DMS153 treated with DMSO at 0.1 percent for 48 hours (cell line): ENCODE results near the gene P2RY6.

Experiments used
- DNase-seq: peaks from one replicate; lab custom pipeline; 2025; ENCODE audit not compliant: unreplicated experiment; lab: John Stamatoyannopoulos, UW

Gene P2RY6

DNA sequence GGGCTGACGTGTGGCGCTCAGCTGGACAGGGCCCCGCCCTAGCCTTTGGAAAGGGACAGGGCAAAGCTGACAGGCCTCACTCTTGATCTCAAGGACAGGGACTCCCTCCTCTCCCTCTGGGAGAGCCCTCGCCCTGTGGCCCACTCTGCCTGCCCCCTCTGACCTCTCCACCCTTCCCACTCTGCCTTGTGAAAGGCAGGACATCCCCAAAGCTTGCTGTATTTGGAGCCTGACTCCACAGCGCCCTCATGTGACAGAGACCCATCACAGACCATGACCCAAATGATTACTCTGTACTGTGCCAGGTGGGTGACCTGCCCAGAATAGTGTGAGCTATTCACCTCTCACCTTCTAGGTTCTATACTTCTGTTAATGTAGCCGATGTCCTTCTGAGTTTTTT lies 35.3 kb upstream of the P2RY6 start:
- no peak for DNase-seq

DNA sequence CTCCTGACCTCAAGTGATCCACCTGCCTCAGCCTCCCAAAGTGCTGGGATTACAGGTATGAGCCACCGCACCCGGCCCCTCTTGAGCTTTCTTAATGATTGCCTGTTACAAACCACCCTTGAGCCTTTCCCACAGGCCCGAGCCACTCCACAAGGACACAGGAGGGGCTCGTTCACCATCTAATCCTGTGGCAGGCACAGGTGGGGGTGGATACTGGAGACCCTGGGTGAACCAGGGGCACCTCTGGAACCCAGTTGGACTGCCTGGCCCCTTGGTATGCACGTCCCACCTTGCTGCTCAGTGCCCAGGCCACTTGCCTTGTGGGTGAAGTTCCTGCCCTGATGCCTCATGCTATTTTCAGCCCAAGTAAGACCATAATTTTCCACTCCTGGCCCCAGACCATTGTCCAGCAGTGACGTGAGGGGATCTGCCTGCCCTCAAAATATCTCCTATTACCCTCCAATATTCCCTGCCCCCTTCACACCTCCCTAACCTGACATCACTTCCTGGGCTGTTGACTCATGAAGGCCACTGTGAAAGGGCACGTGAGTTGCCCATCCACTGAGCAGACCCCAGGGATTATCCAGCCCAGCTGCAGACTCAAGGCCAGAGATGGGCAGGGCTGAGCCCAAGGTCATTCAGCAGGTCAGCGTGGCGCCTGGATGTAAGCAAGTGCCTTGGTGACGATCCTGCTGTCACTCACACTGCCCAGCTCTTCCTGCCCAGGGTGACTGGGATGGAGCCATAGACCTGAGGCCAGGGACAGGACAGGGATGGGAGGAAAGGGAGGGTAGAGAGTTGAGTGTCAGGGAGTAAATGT lies 34.5 kb upstream of the P2RY6 start:
- no peak for DNase-seq

DNA sequence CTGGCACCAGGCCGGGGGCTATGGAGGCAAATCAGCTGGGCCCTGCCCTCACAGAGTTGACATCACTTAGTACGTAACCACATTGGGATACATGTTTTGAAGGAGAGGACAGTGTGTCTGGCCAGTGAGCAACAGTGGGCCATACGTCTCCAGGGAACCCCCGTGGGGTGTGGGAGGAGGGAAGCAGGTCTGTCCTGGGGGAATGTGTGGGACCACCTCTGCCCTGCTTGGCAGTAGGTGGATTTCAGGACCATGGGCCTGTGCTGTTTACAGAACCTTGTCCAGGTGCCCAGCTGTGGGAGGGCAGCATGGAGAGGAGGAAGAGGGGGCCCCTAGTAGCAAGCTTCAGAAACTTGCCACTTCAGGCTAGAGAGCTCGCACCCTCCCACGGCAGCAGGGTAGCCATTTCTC lies 33.0 kb upstream of the P2RY6 start:
- no peak for DNase-seq

DNA sequence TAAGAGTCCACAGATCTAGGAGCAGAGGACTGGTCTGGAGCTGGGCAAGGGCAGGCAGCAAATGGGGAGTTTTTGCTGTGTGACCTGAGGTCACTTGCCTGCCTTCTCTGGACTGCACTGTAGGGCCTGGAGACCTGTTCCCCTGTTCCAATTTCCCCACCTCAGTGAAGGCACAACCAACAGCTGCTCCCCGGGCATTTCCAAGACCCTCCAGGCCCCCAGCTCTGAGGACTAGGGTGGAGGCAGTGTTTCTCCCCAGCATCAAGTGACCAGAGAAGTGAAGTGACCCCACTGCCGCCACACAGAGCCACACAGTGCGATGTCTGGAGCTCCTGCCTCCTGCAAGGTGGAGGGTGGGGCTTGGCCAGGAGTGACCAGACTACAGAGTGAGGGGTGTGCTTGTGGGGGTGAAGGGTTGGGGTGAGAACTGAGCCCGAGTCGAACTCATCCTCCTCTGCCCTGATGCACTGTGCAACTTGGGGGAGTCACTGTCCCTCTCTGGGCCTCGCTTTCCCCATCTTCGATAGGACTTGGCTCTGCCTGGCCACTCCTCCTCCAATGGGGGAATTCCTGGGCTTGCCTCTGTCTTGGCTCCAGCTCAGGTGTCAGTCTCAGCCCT lies 32.5 kb upstream of the P2RY6 start:
- no peak for DNase-seq

DNA sequence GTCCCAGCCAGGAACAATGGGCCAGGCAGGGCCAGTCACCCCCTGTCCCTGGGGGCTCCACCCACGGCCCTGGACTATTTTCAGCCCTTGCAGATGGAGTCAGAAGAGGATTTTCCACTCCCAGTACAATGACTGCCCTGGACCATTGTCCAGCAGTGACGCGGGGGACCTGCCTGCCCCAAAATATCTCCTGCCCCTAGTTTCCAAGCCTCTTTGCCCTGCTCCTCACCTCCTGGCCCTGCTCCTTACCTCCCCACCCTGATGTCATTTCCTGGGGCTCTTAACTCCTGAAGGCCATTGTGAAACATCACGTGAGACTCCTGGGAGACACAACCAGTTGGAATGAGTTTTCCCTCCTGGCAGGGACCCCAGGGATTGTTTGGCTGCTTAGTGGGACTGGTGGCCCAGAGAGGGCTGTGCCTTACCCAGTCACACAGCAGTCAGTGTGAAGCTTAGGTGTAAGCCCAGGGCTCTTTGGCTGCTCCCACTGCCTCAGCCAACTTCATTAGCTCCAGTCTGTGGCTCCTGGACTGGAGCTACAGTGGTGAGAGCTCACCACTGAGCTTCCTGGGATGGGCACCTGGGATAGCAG lies 31.9 kb upstream of the P2RY6 start:
- DNase-seq: no peak

DNA sequence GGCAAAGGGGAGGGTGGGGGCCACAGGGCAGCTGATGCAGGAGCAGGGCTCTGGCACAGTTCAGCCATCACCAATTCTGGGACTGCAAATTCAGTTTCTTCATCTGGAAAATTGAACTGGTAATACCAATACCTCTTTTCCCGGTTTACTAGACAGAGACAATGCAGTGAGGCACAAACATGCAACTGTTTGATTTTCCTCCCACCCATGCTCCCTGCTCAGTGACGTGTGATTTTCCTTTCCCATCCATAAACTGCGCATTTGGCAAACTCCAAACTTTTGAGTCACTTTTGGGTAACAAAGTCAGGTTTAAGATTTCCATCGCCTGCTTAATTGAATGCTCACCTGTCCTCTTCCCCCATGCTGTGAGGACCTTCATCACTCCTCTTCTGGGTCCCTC lies 30.8 kb upstream of the P2RY6 start:
- no peak for DNase-seq

DNA sequence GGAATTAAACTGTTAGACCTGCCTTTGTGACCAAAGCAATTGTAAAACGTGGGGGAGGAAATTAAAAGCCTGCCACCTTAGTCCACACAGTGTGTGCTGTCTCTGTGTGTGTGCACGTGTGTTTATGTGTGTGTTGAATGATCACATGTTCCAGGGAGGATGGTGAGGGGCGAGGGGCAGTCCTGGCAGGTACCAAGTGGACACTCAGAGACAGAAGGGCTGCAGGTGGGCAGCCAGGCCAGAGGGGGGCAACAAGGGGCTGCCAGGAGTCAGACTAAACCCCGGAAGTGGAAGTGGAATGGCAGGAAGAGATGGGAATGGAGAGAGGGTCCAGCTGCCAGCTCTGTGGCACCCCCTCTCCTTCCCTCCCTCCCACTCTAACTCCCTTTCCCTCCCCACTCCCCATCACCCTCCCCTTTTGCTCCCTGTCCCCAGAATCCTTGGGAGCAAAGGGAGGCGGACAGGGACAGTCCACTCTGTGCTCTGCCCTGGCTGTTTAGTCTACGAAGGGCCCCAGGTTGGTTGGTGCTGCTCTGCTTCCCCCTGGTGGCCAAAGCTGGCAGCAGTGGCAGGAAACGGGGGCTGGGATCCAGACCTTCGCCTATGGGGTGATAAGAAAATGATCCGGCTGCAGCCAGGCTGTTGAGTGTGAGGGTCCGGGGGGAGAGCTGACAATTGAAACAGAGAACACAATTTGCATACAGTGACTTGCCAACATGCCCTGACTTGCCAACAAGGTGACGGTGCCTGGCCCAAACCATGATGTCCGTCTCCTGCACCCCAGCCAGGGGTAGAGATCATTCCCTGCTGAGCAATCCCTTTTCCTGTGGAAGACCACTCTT lies 29.7 kb upstream of the P2RY6 start:
- peak; percentile 60 for DNase-seq

DNA sequence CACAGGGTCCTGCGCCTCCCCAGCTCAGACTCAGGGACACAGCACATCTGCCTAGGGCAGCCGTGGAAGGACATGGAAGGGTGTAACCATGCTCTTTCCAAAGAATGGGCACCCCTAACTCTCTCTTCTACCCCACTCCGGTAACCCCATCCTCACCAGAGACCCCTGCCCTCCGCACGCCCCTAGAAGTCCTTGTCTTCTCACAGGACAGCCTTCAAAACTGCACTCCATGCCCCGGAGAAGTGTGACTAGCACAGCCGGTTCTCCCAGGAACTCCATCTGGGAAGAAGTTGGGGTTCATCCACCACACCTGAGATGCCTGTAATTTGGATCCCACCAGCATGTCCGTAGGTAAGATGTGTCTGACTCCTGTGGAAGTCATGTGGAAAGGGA lies 29.0 kb upstream of the P2RY6 start:
- no peak for DNase-seq

DNA sequence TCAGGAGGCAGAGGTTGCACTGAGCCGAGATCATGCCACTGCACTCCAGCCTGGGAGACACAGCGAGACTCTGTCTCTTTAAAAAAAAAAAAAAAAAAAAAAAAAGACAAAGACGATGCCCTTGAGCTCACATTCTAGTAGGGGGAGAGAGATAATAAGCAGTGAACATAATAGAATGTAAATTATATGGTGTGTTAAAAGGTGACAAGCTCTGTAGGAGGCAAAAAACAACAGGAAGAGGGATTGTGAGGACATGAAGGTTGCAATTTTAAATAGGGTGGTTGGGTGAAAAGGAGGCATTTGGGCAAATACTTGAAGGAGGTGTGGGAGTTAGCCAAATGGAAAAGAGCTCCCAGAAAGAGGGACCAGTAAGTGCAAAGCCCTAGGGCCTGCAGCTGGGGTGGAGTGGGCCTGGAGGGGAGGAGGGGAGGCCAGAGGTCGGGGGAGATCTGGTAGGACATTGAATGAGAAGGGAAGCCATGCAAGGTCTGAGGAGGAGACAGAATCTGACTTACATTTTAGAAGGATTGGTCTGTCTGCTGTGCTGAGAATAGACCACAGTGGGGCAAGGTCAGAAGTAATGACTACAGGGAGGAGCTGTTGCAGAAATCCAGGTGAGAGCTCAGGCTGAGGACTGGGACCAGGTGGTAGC lies 27.4 kb upstream of the P2RY6 start:
- no peak for DNase-seq

DNA sequence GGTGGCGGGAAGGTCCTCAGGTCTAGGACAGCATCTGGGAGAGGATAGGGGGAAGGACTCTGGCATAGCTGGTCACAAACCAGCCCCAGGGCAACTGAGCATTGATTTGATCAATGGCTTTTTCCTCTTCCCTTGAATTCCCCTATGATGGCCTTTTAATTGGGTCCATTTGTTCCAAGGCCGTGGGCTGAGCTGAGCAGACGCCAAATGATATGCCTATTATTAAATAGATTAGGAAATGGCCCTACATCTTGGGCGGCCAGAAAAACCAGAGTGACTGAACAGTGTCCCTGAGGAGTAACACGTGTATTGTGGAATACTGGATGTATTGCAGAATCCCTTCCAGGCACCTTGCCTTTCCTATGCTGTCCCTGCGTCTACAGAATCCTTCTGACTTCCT lies 26.7 kb upstream of the P2RY6 start:
- no peak for DNase-seq

DNA sequence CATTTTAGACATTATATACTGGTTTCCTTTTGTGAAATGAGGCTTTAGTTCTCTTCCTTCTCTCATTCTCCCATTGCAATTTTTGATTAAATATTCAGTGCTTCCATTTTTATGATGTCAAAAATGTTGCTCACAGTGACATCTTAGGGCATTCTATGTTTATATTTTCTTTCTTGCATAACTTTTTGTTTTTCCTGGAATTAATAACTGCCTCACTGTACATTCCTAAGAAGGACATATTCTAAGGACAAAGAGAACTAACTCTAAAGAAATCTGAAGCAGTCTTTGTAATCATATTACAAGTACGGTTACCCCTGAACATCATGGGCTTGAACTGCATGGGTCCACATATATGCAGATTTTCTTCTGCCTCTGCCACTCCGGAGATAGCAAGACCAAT lies 25.8 kb upstream of the P2RY6 start:
- DNase-seq: no peak

DNA sequence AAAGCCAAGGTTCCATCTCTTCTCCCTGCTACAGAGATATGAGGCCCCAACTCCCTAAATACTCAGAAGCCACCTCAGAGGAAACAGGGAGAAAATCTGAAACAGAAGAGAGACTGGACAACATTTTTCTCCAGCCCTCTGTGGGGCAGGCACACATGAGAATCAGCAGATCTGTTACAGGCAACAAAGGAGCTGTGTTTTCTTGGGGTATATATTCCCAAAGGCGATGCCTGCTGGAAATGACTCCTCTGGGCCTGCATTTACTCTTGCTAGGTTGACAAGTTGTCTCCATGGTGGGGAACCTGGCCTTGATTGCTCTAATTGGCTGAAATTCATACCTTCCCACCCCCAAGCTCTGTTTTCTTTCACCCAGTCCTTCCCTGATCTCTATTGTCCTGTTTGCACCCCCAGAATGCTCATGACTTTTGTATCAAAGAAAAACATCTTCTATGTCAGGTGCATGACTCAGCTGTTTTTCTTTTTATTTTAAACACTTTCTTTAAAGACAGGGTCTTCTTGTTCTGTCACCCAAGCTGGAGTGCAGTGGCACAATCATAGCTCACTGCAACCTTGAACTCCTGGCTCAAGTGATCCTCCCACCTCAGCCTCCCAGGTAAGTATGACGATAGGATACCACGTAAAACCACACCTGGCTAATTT lies 23.5 kb upstream of the P2RY6 start:
- DNase-seq: no peak

DNA sequence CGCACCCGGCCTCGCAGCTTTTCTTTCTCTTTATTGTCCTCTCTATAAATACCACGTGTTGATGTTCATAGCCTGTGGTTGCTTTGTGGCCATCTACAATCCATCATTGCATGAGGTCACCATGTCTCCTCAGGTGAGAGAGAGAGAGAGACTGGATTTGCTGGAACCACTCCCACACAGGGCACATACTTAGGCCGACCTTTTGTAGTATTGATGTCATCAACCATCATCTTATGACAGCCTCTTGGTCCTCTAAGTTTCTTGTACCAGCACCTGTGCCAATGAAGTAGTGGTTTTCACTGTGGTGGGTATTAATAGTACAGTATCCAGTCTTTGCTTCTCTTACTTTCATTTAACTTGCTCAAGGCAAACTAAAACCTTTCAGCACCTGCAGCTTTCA lies 22.8 kb upstream of the P2RY6 start:
- no peak for DNase-seq

DNA sequence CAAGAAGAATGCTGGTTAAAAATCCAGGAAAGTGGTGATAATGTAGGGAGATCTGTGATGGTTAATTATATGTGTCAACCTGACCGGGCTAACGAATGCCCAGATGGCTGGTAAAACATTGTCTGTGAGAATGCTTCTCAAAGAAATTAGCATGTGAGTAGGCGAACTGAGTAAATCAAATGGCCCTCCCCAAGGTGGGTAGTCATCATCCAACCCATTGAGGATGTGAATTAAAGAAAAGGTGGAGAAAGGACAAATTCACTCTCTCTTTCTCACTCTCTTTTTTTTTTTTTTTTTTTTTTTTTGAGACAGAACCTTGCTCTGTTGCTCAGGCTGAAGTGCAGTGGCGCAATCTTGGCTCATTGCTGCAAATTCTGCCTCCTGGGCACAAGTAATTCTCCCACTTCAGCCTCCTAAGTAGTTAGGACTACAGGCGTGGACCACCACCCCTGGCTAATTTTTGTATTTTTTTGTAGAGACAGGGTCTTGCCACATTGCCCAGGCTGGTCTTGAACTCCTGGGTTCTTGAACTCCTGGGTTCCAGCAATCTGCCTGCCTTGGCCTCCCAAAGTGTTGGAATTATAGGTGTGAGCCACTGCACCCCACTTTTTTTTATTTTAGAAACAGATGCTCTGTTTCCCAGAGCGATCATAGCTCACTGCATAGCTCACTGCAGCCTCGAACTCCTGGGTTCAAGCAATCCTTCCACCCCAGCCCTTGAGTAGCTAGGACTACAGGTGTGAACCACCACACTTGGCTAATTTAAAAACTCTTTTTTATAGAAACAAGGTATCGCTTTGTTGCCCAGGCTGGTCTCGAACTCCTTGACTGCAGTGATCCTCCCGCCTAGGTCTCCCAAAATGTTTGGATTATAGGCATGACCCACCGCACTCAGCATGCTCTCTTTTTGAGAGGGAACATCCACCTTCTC lies 22.0 kb upstream of the P2RY6 start:
- DNase-seq: no peak

DNA sequence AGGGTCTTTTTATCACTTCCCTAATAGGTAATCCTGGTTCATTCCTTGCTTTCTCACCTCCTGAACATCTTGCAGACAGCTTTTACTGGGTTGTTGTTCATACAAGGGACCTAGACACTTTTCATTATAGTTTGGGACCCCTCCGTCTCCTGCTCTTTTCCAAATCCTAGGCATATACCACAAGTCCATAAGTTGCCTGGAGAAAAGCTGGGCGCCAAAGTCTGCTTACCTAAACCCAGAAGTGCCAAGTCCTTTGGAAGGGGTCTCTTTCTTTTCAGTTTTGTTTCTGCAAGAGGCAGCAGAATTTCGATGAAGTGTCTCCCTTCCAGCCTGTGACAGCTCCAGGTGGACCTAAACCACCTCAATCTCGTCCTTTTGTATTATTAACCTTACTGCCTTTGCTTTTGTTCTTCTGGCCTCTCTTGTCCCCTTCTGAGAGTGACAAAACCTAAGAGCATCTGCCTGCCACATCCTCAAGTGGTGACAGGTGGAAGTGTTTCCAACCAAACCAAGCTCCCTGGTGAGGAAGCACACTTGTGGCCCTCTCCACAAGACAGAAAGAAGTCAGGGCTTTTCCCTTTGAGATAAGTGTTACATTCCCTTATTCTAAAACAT lies 19.5 kb upstream of the P2RY6 start:
- DNase-seq: no peak

DNA sequence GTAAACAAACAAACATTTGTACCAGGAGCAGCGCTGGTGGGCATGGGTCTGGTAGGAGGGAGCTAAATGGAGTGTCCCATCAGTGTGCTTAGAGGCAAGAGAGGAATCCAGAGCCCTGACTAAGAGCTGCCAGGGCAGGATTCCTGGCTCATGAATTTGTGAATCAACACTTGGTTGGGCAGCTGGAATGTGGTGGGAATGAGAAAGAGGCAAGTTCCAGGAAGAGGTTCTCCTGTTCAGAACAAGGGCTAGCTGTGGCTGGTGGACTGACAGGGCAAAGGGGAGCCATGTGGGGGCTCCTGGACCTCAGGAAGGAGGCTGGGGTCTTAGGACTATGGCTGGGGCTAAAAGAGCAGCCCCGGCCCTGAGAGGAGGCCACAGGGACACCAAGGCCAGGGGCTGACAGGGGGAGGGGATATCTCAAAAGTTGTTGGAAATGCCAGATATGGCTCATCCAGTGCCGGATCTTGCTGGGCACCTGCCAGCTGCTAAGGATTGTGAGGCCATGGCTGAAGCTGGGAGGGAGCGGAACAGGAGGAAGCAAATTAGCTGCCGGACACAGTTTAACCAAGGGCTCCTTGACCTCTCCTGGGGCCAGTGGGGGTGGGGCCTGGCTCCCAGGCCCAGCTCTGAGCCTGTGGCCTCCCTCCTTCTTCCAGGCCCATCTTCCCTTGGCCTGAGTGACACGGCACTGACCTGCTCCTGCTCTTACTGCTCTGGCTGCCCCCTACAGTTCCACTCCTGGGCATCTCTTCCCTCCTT lies 14.6 kb upstream of the P2RY6 start:
- DNase-seq: no peak

DNA sequence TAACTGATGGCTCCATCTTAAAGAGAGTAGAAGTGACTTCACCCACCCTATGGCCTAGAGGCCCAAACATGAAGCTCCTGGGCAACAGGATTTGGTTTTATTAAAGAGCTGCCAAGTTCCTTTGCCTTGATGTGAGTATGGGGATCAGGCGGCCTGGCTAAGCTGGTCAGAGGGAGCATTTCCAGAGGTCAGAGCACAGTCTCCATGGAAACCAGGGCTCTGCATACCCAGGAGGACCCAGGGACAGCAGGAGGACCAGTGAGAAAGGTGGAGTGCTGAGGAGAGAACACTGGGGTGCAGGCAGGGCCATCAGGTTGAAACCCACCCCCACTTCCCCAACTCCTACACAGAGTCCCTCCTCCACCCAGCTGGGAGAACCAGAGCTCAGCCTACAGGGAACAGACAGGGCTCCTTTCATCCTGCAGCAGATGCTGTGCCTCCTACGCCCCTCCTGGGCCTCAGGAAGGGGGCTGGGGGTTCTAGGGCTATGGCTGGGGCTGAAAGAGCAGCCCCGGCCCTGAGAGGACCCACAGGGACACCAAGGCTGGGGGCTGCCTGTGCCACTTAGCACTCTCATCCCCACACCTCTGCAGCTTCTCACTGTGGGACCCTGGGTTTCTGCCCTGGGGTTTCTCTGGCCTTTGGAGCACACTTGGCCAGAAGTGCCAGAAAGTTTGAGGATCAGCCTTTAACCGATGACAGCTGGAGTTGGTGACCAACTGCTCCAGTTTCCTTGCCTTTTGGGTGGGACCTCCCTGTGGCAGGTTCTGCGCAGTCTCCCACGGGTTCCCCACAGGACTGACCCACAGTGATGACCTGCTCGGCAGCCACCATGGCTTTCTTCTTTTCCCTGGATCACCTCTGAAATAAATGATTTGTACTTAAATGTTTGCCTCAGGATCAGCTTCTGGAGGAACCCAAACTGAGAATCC lies 13.8 kb upstream of the P2RY6 start:
- no peak for DNase-seq
